CD4-positive, alpha-beta T cell (primary cell): ENCODE data around the gene DCAF15. TPM values are rescaled to one million over a fixed set of nuclear protein-coding genes. Genes with fewer than 3 reads are reported as not detected.
A peak's percentile ranks its signal among the peaks of the same experiment; 100 is the strongest.

Source experiments
- ATAC-seq: fragments of 200-7000 bp; cut with Tn5 transposase; one replicate; pipeline ENCODE4 v1.10.0; 2022; ENCODE audit warnings: mild to moderate bottlenecking; ENCODE audit not compliant: poor library complexity
- CTCF ChIA-PET: fragments of 350-600 bp; sonication (Branson Sonifier 250); formaldehyde crosslinking; loops from one replicate; lab custom pipeline; 2021; ENCODE audit warnings: antibody characterized with exemption, inconsistent platforms; lab: Charles Lee
- POLR2A ChIA-PET: fragments of 350-600 bp; sonication (Branson Sonifier 250); formaldehyde crosslinking; loops from one replicate; lab custom pipeline; 2021; ENCODE audit warnings: antibody characterized with exemption, inconsistent platforms; lab: Charles Lee
- DNase-seq, 14 experiments: peaks; one replicate each; pipeline ENCODE4 v3.0.0-alpha.2; 2013 to 2020; ENCODE audit warnings: mixed read lengths in 2 of 14
- H3K27ac ChIP-seq, 2 donors: one replicate each; pipeline versions ENCODE4 v1.5.1 to v1.7.0; 2013; ENCODE audit warnings: low read length in 2 of 2, low read depth in 1 of 2, mild to moderate bottlenecking in 1 of 2
- H3K27me3 ChIP-seq, 2 experiments: 1 replicate in 1 of 2; 2 replicates in 1 of 2; pipeline versions ENCODE4 v1.6.1 to v1.7.0; 2013; ENCODE audit warnings: low read length in 2 of 2, control low read depth in 1 of 2, mild to moderate bottlenecking in 1 of 2, moderate library complexity in 1 of 2; ENCODE audit not compliant: insufficient read depth in 2 of 2, control insufficient read depth in 1 of 2
- H3K36me3 ChIP-seq: one replicate; pipeline ENCODE4 v1.6.1; 2013; ENCODE audit warnings: low read length, control low read depth; ENCODE audit not compliant: insufficient read depth
- H3K4me1 ChIP-seq: one replicate; pipeline ENCODE4 v1.6.1; 2013; ENCODE audit warnings: low read length, control low read depth; ENCODE audit not compliant: insufficient read depth
- H3K4me3 ChIP-seq: one replicate; pipeline ENCODE4 v1.5.1; 2013; ENCODE audit warnings: mild to moderate bottlenecking, low read length, moderate library complexity
- H3K9me3 ChIP-seq, 2 experiments: 1 replicate in 1 of 2; 2 replicates in 1 of 2; pipeline versions ENCODE4 v1.6.1 to v1.7.0; 2013; ENCODE audit warnings: low read length in 2 of 2, mild to moderate bottlenecking in 2 of 2, control low read depth in 1 of 2, moderate library complexity in 1 of 2; ENCODE audit not compliant: control insufficient read depth in 1 of 2, insufficient read depth in 1 of 2
- H3K27ac Mint-ChIP-seq: one replicate; pipeline ENCODE4 v1.8.0; 2020; ENCODE audit warnings: mixed read lengths
- H3K27me3 Mint-ChIP-seq: one replicate; pipeline ENCODE4 v1.8.0; 2021; ENCODE audit warnings: mixed read lengths
- H3K36me3 Mint-ChIP-seq: one replicate; pipeline ENCODE4 v1.8.0; 2021; ENCODE audit warnings: low read depth, mixed read lengths
- H3K4me1 Mint-ChIP-seq: one replicate; pipeline ENCODE4 v1.8.0; 2021; ENCODE audit warnings: low read depth, mixed read lengths
- H3K4me3 Mint-ChIP-seq: one replicate; pipeline ENCODE4 v1.8.0; 2020; ENCODE audit warnings: mild to moderate bottlenecking, mixed read lengths
- H3K9me3 Mint-ChIP-seq: one replicate; pipeline ENCODE4 v1.8.0; 2020; ENCODE audit warnings: mixed read lengths
- CTCF ChIP-seq: fragments of 200-600 bp; IDR thresholded peaks from one replicate; pipeline ENCODE4 v1.8.0; 2022; ENCODE audit warnings: antibody characterized with exemption, mild to moderate bottlenecking
- intact Hi-C, 2 experiments: fragments of 100-400 bp; cut with DNase I in 1 of 2; cut with micrococcal nuclease in 1 of 2; formaldehyde crosslinking; loops; one replicate each; pipeline versions ENCODE4 v1.15.1 to v1.9.0; 2023 to 2025; cut with DNase I, micrococcal nuclease
- total RNA-seq, 174 experiments: library from RNA in 2 of 174; stranded (reverse) in 2 of 174; gene quantifications; one replicate each; pipeline ENCODE4 v1.2.3 and lab custom pipeline; 2021 to 2026

DCAF15 gene
- total RNA-seq, 2 experiments from 2014 or later = 84.9 to 85.0 TPM

DNA sequence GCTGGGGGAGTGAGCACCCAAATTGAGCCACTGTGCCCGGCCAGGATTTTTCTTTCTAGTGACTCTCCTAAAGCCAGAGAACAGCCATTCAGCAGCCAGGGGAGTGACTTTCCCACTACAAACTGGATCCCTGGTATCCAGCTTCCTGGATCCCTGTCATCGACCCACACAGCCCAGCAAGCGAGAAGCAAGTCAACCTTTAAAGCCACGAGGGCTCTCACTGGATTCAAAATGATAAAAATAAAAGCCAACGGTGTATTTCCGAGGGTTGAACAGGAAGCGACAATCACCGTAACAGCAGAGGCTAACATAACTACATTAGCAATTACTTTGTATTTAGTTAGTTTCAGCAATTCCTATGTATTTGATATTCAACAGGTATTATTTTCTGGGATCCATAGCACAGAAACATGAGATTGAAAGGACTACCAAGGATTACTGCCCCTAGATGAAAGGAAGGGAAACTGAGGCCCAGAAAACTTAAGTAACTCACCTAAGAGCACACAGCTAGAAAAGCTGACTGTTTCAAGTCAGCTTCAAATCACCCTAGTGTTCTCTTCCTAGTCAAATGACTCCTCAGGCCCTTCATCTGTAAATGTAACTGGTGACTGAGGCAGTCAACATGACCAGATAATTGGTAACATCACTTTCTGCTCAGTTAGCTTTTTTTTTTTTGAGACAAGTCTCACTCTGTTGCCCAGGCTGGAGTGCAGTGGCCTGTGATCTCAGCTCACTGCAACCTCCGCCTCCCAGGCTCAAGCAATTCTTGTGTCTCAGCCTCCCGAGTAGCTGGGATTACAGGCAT, 51.1 kb downstream of the DCAF15 start:
- Mint-ChIP-seq H3K36me3 (peaks cover 17% of the 10 kb centered on the region), H3K4me3 (peak overlapping the region; percentile 80), H3K4me1 (peaks cover 65% of the 10 kb centered on the region), H3K9me3 (no peaks in the 10 kb centered on the region), H3K27ac (peak overlapping the region; percentile 91), H3K27me3 (no peaks in the 10 kb centered on the region)
- intact Hi-C loops = no loop called here
- no peaks in the 10 kb centered on the region for H3K36me3 ChIP-seq
- no peak for ATAC-seq
- H3K27me3 ChIP-seq = no peaks in the 10 kb centered on the region
- no peaks in the 10 kb centered on the region for H3K9me3 ChIP-seq
- DNase-seq = peak in 4 of 14 experiments; percentile 20 to 65 (median 48)
- POLR2A ChIA-PET = interaction anchor here (0.5 to 7.2 kb wide), 12 partner anchors 18 to 1630 kb away, joined by 3 to 117 read pairs (median 4); partner anchors contain the start of genes DCAF15 and IL27RA
- CTCF ChIA-PET = interaction anchor here (1.2 to 1.5 kb wide), 2 partner anchors 11 to 44 kb away, joined by 3 to 4 read pairs; no protein-coding TSS in a partner anchor
- peak overlapping the region; percentile 76 to 93 for H3K27ac ChIP-seq
- peaks cover 72% of the 10 kb centered on the region for H3K4me1 ChIP-seq
- TF ChIP-seq CTCF = no peak
- peak overlapping the region; percentile 15 for H3K4me3 ChIP-seq

DNA sequence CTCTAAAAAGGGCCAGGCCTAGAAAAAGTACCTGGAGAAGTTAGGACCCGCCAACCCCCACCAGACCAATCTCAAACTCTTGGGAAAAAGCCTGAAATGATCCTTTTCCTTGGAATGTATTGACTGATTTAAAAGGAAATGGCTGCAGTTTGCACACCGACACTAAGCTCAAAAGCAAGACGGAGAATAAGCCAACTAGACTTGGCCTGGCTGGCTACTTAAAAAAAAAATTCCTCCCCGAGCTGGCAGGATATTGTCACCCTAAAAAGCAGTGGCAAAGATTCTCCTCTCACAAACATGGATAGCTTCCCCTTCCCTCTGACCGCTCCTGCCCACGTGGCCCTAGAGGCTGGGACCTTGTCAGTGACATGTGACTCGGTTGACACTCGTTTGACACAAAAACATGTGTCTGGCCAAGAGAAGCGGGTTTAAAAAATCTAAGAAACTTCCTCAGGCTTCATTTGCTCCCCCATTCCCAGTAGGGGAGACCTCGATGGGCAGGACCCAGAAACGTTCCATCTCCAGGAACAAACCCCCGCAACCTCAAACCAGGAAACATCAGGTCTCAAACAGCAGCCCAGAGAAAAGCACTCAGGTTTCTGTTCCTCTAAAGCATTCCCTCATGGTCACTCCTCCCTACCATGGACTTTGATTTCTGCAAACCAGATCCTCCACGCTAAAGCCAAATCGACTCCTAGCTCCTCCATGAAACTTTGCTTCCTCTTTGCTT, 52.5 kb downstream of the DCAF15 start:
- H3K27me3 Mint-ChIP-seq = no peaks in the 10 kb centered on the region
- peaks cover 56% of the 10 kb centered on the region for H3K4me1 Mint-ChIP-seq
- Histone ChIP-seq H3K27ac (peak overlapping the region; percentile 99), H3K36me3 (no peaks in the 10 kb centered on the region), H3K27me3 (no peaks in the 10 kb centered on the region), H3K9me3 (no peaks in the 10 kb centered on the region), H3K4me3 (peak overlapping the region; percentile 80), H3K4me1 (peaks cover 66% of the 10 kb centered on the region)
- peak overlapping the region; percentile 91 for H3K27ac Mint-ChIP-seq
- TF ChIP-seq CTCF = no peak
- ChIA-PET POLR2A (interaction anchor here (0.9 to 7.2 kb wide), 6 partner anchors 15 to 132 kb away, joined by 3 to 117 read pairs (median 8); partner anchors contain the start of genes DCAF15 and IL27RA), CTCF (interaction anchor here (0.7 to 1.0 kb wide), 2 partner anchors 45 to 54 kb away, joined by 3 read pairs; no protein-coding TSS in a partner anchor)
- H3K9me3 Mint-ChIP-seq = no peaks in the 10 kb centered on the region
- intact Hi-C loops = loop anchor here in 1 of 2 experiments (5.0 kb wide), 3 partner anchors 38 to 97 kb away; partner anchors contain the start of genes BRME1, CC2D1A and MISP3
- peaks cover 12% of the 10 kb centered on the region for H3K36me3 Mint-ChIP-seq
- ATAC-seq (no peak), DNase-seq (peak in 3 of 14 experiments; percentile 34 to 63 (median 56))
- peak overlapping the region; percentile 91 for H3K4me3 Mint-ChIP-seq
